Measurements from ENCODE around the gene EPS8. TPM values are rescaled to one million over a fixed set of nuclear protein-coding genes. Genes with fewer than 3 reads are reported as not detected.
A peak's percentile ranks its signal among the peaks of the same experiment; 100 is the strongest.

Gene EPS8
- total RNA-seq, 1 donor from 2014 or later, result 104 TPM

DNA sequence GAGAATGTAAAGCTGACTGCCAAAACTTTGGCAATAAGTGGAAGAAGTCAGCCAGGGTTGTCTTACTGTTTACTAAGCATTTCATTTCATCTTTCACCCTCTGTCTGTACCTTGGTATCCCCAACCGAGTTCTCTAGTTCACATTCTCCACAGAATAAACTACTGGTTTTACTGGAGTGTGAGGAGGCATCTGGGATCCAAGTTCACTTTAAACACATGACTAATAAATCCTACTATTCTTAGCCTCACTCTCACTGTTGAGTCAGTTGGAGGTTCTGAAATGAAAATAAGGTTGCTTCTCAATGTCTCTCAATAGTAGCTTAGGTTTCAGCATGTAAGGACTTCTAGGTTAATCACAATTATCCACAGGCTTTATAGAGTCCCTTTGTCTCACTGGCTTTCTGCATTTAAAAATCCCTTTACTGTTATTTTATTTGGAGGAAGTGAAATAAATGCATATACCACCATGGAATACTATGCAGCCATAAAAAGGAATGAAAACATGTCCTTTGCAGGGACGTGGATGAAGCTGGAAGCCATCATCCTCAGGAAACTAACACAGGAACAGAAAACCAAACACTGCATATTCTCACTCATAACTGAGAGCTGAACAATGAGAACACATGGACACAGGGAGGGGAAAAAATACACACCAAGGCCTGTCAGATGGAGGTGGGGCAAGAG, 95.8 kb downstream of the EPS8 start:
- intact Hi-C loops (cut with DNase I), result no loop called here
- no peak overlapping the region for H3K4me3 ChIP-seq
- peaks cover 40% of the 10 kb centered on the region for H3K4me1 ChIP-seq
- no peak overlapping the region for H3K27ac ChIP-seq
- H3K36me3 ChIP-seq, result no peaks in the 10 kb centered on the region
- no peak for DNase-seq (ENCODE audit: extremely low spot score in 2 of 2)
- no peaks in the 10 kb centered on the region for H3K9me3 ChIP-seq
- no peaks in the 10 kb centered on the region for H3K27me3 ChIP-seq
- TF ChIP-seq, protein P1, sequence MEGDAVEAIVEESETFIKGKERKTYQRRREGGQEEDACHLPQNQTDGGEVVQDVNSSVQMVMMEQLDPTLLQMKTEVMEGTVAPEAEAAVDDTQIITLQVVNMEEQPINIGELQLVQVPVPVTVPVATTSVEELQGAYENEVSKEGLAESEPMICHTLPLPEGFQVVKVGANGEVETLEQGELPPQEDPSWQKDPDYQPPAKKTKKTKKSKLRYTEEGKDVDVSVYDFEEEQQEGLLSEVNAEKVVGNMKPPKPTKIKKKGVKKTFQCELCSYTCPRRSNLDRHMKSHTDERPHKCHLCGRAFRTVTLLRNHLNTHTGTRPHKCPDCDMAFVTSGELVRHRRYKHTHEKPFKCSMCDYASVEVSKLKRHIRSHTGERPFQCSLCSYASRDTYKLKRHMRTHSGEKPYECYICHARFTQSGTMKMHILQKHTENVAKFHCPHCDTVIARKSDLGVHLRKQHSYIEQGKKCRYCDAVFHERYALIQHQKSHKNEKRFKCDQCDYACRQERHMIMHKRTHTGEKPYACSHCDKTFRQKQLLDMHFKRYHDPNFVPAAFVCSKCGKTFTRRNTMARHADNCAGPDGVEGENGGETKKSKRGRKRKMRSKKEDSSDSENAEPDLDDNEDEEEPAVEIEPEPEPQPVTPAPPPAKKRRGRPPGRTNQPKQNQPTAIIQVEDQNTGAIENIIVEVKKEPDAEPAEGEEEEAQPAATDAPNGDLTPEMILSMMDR (IDR thresholded peaks at IDR 0.05), result no peak
- TF ChIP-seq POLR2AphosphoS5 (IDR thresholded peaks at IDR 0.05; ENCODE audit: insufficient read depth in 1 of 2, low read depth in 1 of 2), result no peak
- TF ChIP-seq POLR2A (IDR thresholded peaks at IDR 0.05), result no peak

DNA sequence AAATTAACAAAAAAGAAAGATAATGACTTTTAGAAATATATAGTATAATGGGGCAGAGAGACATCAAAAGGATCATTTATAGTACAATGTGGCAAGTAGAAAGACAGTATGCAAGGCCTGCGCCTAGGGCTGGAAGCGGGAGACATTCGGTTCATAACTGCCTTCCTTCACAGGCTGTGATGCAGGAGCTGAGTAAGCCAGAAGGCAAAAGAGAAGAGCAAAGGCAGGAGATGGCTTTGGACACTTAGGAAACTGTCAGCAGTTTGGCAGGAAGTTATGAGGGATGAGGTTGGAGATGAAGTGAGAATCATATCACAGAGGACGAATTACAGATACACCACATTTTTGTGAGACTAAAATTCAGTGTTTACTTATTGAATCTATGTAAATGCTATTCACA, 97.8 kb downstream of the EPS8 start:
- Histone ChIP-seq H3K4me1 (peaks cover 41% of the 10 kb centered on the region), H3K36me3 (no peaks in the 10 kb centered on the region), H3K9me3 (no peaks in the 10 kb centered on the region), H3K4me3 (no peak overlapping the region), H3K27me3 (no peaks in the 10 kb centered on the region), H3K27ac (no peak overlapping the region)
- no peak for DNase-seq (ENCODE audit: extremely low spot score in 2 of 2)
- TF ChIP-seq POLR2A (IDR thresholded peaks at IDR 0.05), result no peak
- TF ChIP-seq POLR2AphosphoS5 (IDR thresholded peaks at IDR 0.05; ENCODE audit: insufficient read depth in 1 of 2, low read depth in 1 of 2), result no peak
- TF ChIP-seq, protein P1 (IDR thresholded peaks at IDR 0.05), result no peak
- intact Hi-C loops (cut with DNase I), result no loop called here

DNA sequence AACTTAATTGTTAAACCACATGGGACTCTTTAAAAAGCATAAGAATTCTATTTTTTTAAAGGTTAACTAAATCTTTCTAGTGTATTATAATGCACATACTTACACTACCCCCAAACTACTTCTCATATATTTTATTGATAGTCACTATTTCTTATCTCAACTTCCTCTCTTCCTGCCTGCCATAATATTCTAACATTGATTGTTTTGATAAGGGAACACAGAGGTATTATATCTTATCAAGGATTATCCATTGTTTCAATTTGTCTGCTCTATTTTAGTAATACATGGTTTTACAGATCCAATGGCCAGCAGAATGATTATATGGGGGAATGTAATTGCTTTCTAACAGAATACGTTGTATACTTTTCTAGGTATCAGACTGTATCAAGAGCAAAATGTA, 98.9 kb downstream of the EPS8 start:
- TF ChIP-seq POLR2AphosphoS5 (IDR thresholded peaks at IDR 0.05; ENCODE audit: insufficient read depth in 1 of 2, low read depth in 1 of 2), result no peak
- TF ChIP-seq POLR2A (IDR thresholded peaks at IDR 0.05), result no peak
- TF ChIP-seq, protein P1 (IDR thresholded peaks at IDR 0.05), result no peak
- intact Hi-C loops (cut with DNase I), result no loop called here
- Histone ChIP-seq H3K27me3 (no peaks in the 10 kb centered on the region), H3K9me3 (no peaks in the 10 kb centered on the region), H3K4me3 (no peak overlapping the region), H3K4me1 (peaks cover 46% of the 10 kb centered on the region), H3K36me3 (no peaks in the 10 kb centered on the region), H3K27ac (no peak overlapping the region)
- no peak for DNase-seq (ENCODE audit: extremely low spot score in 2 of 2)

DNA sequence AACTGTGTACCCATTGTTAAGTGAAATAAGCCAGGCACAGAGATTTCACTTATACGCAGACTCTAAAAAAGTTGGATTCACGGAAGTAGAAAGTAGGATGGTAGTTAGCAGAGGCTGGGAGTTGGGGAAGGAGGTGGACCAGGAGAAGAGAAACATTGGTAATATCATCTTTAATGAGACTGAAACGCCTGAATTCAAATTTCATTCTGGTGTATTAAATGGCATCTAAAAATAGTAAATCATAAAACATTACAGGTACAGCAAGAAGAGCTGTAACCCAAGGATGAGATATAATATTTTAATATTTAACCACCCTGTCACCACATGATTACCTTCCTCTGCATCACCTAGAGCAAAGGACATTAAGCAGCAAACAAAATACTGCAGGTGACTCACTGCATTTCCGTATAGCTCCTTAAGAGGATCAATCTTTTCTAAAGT, 99.4 kb downstream of the EPS8 start:
- Histone ChIP-seq H3K9me3 (no peaks in the 10 kb centered on the region), H3K4me3 (no peak overlapping the region), H3K36me3 (no peaks in the 10 kb centered on the region), H3K4me1 (peaks cover 50% of the 10 kb centered on the region), H3K27ac (peak overlapping the region; percentile 74), H3K27me3 (no peaks in the 10 kb centered on the region)
- no peak for TF ChIP-seq POLR2A (IDR thresholded peaks at IDR 0.05)
- TF ChIP-seq POLR2AphosphoS5 (IDR thresholded peaks at IDR 0.05; ENCODE audit: insufficient read depth in 1 of 2, low read depth in 1 of 2), result no peak
- TF ChIP-seq, protein P1 (IDR thresholded peaks at IDR 0.05), result no peak
- intact Hi-C loops (cut with DNase I), result no loop called here
- DNase-seq (ENCODE audit: extremely low spot score in 2 of 2), result no peak

DNA sequence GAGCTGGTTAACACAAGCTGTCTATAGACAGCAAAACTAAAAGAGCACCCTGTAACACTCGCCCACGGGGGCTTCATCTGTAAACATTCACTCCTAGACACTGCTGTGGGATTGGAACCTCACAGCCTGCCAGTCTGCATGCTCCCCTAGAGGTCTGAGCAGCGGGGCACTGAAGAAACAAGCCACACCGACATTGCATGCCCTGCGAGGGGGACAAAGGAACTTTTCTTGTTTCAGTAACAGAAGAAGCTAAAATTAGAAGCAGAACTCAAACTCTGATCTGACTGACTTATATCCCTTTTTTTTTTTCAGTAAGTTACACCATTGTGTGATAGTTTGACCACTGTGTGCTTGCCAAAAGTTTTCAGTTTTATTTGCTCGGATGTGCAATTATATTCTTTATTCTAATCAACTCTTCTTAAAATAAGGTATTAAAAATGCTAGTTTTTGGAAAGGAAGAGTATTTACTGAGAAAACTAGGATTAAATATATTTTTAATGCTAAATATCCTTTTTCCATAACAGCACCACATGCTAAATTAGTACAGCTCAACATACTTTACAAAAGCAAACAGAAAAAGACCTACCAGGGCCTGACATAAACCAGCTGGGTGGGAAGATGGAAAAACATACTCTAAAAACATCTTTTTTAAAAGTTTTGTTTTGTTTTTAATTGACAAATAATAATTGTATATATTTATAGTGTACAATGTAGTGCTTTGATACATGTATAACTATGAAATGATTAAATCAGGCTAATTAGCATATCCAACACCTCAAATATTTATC, 100.2 kb downstream of the EPS8 start:
- peaks cover 58% of the 10 kb centered on the region for H3K4me1 ChIP-seq
- H3K36me3 ChIP-seq, result no peaks in the 10 kb centered on the region
- DNase-seq (ENCODE audit: extremely low spot score in 2 of 2), result no peak
- peak overlapping the region; percentile 7 to 22 for H3K4me3 ChIP-seq
- H3K9me3 ChIP-seq, result no peaks in the 10 kb centered on the region
- H3K27ac ChIP-seq, result peak overlapping the region; percentile 74
- H3K27me3 ChIP-seq, result no peaks in the 10 kb centered on the region
- intact Hi-C loops (cut with DNase I), result no loop called here
- no peak for TF ChIP-seq POLR2AphosphoS5 (IDR thresholded peaks at IDR 0.05; ENCODE audit: insufficient read depth in 1 of 2, low read depth in 1 of 2)
- TF ChIP-seq POLR2A (IDR thresholded peaks at IDR 0.05), result no peak
- TF ChIP-seq, protein P1 (IDR thresholded peaks at IDR 0.05), result no peak

Measured in vagina (tissue), 2 donors.